GM23338 (cell line): ENCODE results near the gene NFRKB. TPM values are rescaled to one million over a fixed set of nuclear protein-coding genes. Genes with fewer than 3 reads are reported as not detected.

Experiments
- ATAC-seq: fragments of 200-7000 bp; cut with Tn5 transposase; 3 replicates; pipeline ENCODE4 v1.9.1; 2020
- DNase-seq: peaks from one replicate; pipeline ENCODE4 v3.0.0-alpha.2; 2015; ENCODE audit warnings: low spot score
- H2AFZ ChIP-seq: fragments of 200-600 bp; sonication (generic); 2 replicates; pipeline ENCODE4 v1.8.0; 2016; ENCODE audit warnings: antibody characterized with exemption, mild to moderate bottlenecking, moderate library complexity
- H3F3A ChIP-seq: fragments of 200-600 bp; sonication (generic); replicated peaks from 2 replicates; pipeline ENCODE4 v1.8.0; 2017; ENCODE audit warnings: antibody characterized with exemption, mixed run types, low read depth
- H3K27ac ChIP-seq: fragments of 200-600 bp; sonication (generic); 2 replicates; pipeline ENCODE4 v1.6.1; 2016; ENCODE audit warnings: low read depth
- H3K27me3 ChIP-seq: fragments of 200-600 bp; sonication (generic); 2 replicates; pipeline ENCODE4 v1.8.0; 2016; ENCODE audit warnings: mild to moderate bottlenecking, mixed run types, moderate library complexity; ENCODE audit not compliant: insufficient read depth
- H3K36me3 ChIP-seq: fragments of 200-600 bp; sonication (generic); 2 replicates; pipeline ENCODE4 v1.8.0; 2016; ENCODE audit warnings: mild to moderate bottlenecking; ENCODE audit not compliant: insufficient read depth
- H3K4me1 ChIP-seq: fragments of 200-600 bp; sonication (generic); 2 replicates; pipeline ENCODE4 v1.8.0; 2016; ENCODE audit warnings: mild to moderate bottlenecking, moderate library complexity; ENCODE audit not compliant: insufficient read depth
- H3K4me2 ChIP-seq: fragments of 200-600 bp; sonication (generic); 2 replicates; pipeline ENCODE4 v1.7.1; 2017; ENCODE audit warnings: mixed run types
- H3K4me3 ChIP-seq: fragments of 200-600 bp; sonication (generic); 2 replicates; pipeline ENCODE4 v1.6.1; 2016; ENCODE audit warnings: mixed run types
- H3K79me2 ChIP-seq: fragments of 200-600 bp; sonication (generic); replicated peaks from 2 replicates; pipeline ENCODE4 v1.8.0; 2017; ENCODE audit warnings: mild to moderate bottlenecking; ENCODE audit not compliant: insufficient read depth
- H3K9me2 ChIP-seq: fragments of 200-600 bp; sonication (generic); 2 replicates; pipeline ENCODE4 v1.8.0; 2017; ENCODE audit not compliant: insufficient read depth
- H4K20me1 ChIP-seq: fragments of 200-600 bp; sonication (generic); replicated peaks from 2 replicates; pipeline ENCODE4 v1.8.0; 2017; ENCODE audit warnings: mild to moderate bottlenecking; ENCODE audit not compliant: insufficient read depth
- H3K27ac Mint-ChIP-seq: 2 replicates; pipeline ENCODE4 v1.8.0; 2020; ENCODE audit warnings: inconsistent platforms, mild to moderate bottlenecking, moderate library complexity, mixed read lengths
- H3K27me3 Mint-ChIP-seq: 3 replicates; pipeline ENCODE4 v1.8.0; 2022; ENCODE audit warnings: low read depth, mild to moderate bottlenecking, moderate library complexity, mixed read lengths, inconsistent platforms; ENCODE audit not compliant: insufficient read depth, poor library complexity
- H3K36me3 Mint-ChIP-seq: 3 replicates; pipeline ENCODE4 v1.8.0; 2021; ENCODE audit warnings: low read depth, mild to moderate bottlenecking, inconsistent platforms, moderate library complexity, mixed read lengths
- H3K4me1 Mint-ChIP-seq: 3 replicates; pipeline ENCODE4 v1.8.0; 2020; ENCODE audit warnings: mild to moderate bottlenecking, inconsistent platforms, mixed read lengths
- H3K4me3 Mint-ChIP-seq: 3 replicates; pipeline ENCODE4 v1.8.0; 2021; ENCODE audit warnings: moderate library complexity, mild to moderate bottlenecking, inconsistent platforms, mixed read lengths
- H3K9me3 Mint-ChIP-seq: 3 replicates; pipeline ENCODE4 v1.8.0; 2020; ENCODE audit warnings: moderate library complexity, mild to moderate bottlenecking, inconsistent platforms, mixed read lengths
- ETS1 ChIP-seq: IDR thresholded peaks from 2 replicates; pipeline ENCODE4 v1.6.1; 2016; ENCODE audit warnings: antibody characterized with exemption
- EZH2 ChIP-seq: fragments of 200-600 bp; sonication (generic); IDR thresholded peaks from one replicate; pipeline ENCODE4 v1.8.0; 2017; ENCODE audit warnings: antibody characterized with exemption, mild to moderate bottlenecking, low read depth; ENCODE audit not compliant: unreplicated experiment
- POLR2AphosphoS5 ChIP-seq: IDR thresholded peaks from 2 replicates; pipeline ENCODE4 v1.6.1; 2016; ENCODE audit warnings: antibody characterized with exemption, low read depth
- STAT1 ChIP-seq: IDR thresholded peaks from one replicate; pipeline ENCODE4 v1.6.1; 2016; ENCODE audit warnings: antibody characterized with exemption; ENCODE audit not compliant: unreplicated experiment
- ZNF114 ChIP-seq: fragments of 250-450 bp; sonication (Bioruptor Pico); IDR thresholded peaks from 2 replicates; pipeline ENCODE4 v1.5.0; 2020; ENCODE audit warnings: mild to moderate bottlenecking, moderate library complexity
- ZNF331 ChIP-seq: fragments of 250-450 bp; sonication (Bioruptor Pico); IDR thresholded peaks from 2 replicates; pipeline ENCODE4 v1.5.0; 2020; ENCODE audit warnings: low read depth, mild to moderate bottlenecking, moderate library complexity
- ZNF462 ChIP-seq: fragments of 250-450 bp; sonication (Bioruptor Pico); IDR thresholded peaks from 2 replicates; pipeline ENCODE4 v1.5.0; 2020; ENCODE audit warnings: mild to moderate bottlenecking, moderate library complexity
- polyA plus RNA-seq: library from polyadenylated mRNA; unstranded; fragments of >200 nt; fragmentation: Nextera tagmentation; extraction: Ambion mirVana; gene quantifications from 2 replicates; pipeline ENCODE4 v1.2.1, GENCODE V29; 2016
- total RNA-seq: library from RNA; depleted of rRNA; stranded (reverse); fragments of >200 nt; shearing (Covaris generic); gene quantifications from 2 replicates; pipeline ENCODE4 v1.2.3, GENCODE V29; 2014

NFRKB gene
- total and polyA plus RNA-seq, 2 experiments from 2014 or later = 22.4 to 44.9 TPM

- no peak overlapping the region for H3K27ac ChIP-seq
- H2AFZ ChIP-seq = no peak overlapping the region
- DNase-seq = no peak
- no peak overlapping the region for H3K4me3 Mint-ChIP-seq
- H3K4me1 Mint-ChIP-seq = peaks cover 50% of the 10 kb centered on the region
- ATAC-seq = no peak
- TF ChIP-seq ZNF114 (CRISPR knock-in tag) = no peak
- TF ChIP-seq STAT1 = no peak
- TF ChIP-seq EZH2 = no peak
- TF ChIP-seq ZNF331 = no peak
- TF ChIP-seq ETS1 = no peak
- no peak for TF ChIP-seq ZNF462
- TF ChIP-seq POLR2AphosphoS5 = no peak
- no peaks in the 10 kb centered on the region; the same call in 2 of the 3 replicates for H3K9me3 Mint-ChIP-seq
- H3K27ac Mint-ChIP-seq = peak overlapping the region; percentile 47
- peaks cover 17% of the 10 kb centered on the region for H3K36me3 Mint-ChIP-seq
- H3K27me3 Mint-ChIP-seq = peaks cover 2% of the 10 kb centered on the region
- H3K4me3 ChIP-seq = no peak overlapping the region
- no peaks in the 10 kb centered on the region for H3F3A ChIP-seq
- peaks cover 5% of the 10 kb centered on the region for H3K36me3 ChIP-seq
- no peak overlapping the region for H3K4me2 ChIP-seq
- H3K9me2 ChIP-seq = peaks cover 3% of the 10 kb centered on the region; the same call in 1 of the 2 replicates
- H4K20me1 ChIP-seq = no peaks in the 10 kb centered on the region
- H3K79me2 ChIP-seq = no peaks in the 10 kb centered on the region
- peaks cover 19% of the 10 kb centered on the region for H3K4me1 ChIP-seq
- no peaks in the 10 kb centered on the region for H3K27me3 ChIP-seq
Observed at GRCh38 chr11:129938764-129939163, 43.4 kb upstream of the NFRKB start.
